Trophoblast cell (in vitro differentiated cells and primary cell): ENCODE data around the gene RGS7.
"Not testable (repeated sequence)": the region's sequence is repeated elsewhere in the genome, so short reads cannot be mapped to it uniquely, and the experiment has no call there.

Experiments
- DNase-seq, 2 donors: peaks; one replicate each; pipeline ENCODE4 v3.0.0-alpha.2; 2016
- H2AFZ ChIP-seq: 2 replicates; pipeline ENCODE4 v1.6.1; 2013; ENCODE audit warnings: low read length, moderate library complexity, mild to moderate bottlenecking; ENCODE audit not compliant: insufficient read depth, poor library complexity
- H2AK5ac ChIP-seq: 2 replicates; pipeline ENCODE4 v1.6.1; 2013; ENCODE audit warnings: mild to moderate bottlenecking, low read length
- H2BK120ac ChIP-seq: 2 replicates; pipeline ENCODE4 v1.6.1; 2013; ENCODE audit warnings: low read length, mild to moderate bottlenecking, moderate library complexity; ENCODE audit not compliant: insufficient read depth, poor library complexity
- H2BK12ac ChIP-seq: 2 replicates; pipeline ENCODE4 v1.6.1; 2013; ENCODE audit warnings: mild to moderate bottlenecking, low read length, moderate library complexity
- H2BK5ac ChIP-seq: 2 replicates; pipeline ENCODE4 v1.6.1; 2013; ENCODE audit warnings: low read length, low read depth, moderate library complexity, mild to moderate bottlenecking; ENCODE audit not compliant: poor library complexity
- H3K14ac ChIP-seq: 2 replicates; pipeline ENCODE4 v1.6.1; 2013; ENCODE audit warnings: mild to moderate bottlenecking, low read length
- H3K18ac ChIP-seq: 2 replicates; pipeline ENCODE4 v1.6.1; 2013; ENCODE audit warnings: mild to moderate bottlenecking, low read length
- H3K23ac ChIP-seq: 2 replicates; pipeline ENCODE4 v1.6.1; 2013; ENCODE audit warnings: low read length
- H3K27ac ChIP-seq: 2 replicates; pipeline ENCODE4 v1.5.1; 2013; ENCODE audit warnings: low read depth, mild to moderate bottlenecking, inconsistent platforms, low read length, moderate library complexity
- H3K27me3 ChIP-seq: 2 replicates; pipeline ENCODE4 v1.6.1; 2013; ENCODE audit warnings: inconsistent platforms, mild to moderate bottlenecking, low read length, moderate library complexity; ENCODE audit not compliant: insufficient read depth
- H3K36me3 ChIP-seq, 2 experiments: 1 replicate in 1 of 2; 2 replicates in 1 of 2; pipeline ENCODE4 v1.6.1; 2013; ENCODE audit warnings: low read length in 2 of 2, mild to moderate bottlenecking in 2 of 2, moderate library complexity in 1 of 2; ENCODE audit not compliant: insufficient read depth in 2 of 2, control insufficient read depth in 1 of 2
- H3K4ac ChIP-seq: 2 replicates; pipeline ENCODE4 v1.6.1; 2013; ENCODE audit warnings: low read depth, mild to moderate bottlenecking, low read length, moderate library complexity
- H3K4me1 ChIP-seq, 2 experiments: 1 replicate in 1 of 2; 2 replicates in 1 of 2; pipeline ENCODE4 v1.6.1; 2013; ENCODE audit warnings: low read length in 2 of 2, mild to moderate bottlenecking in 2 of 2, moderate library complexity in 1 of 2; ENCODE audit not compliant: insufficient read depth in 2 of 2, control insufficient read depth in 1 of 2
- H3K4me2 ChIP-seq: 2 replicates; pipeline ENCODE4 v1.6.1; 2013; ENCODE audit warnings: inconsistent platforms, mild to moderate bottlenecking, low read length, moderate library complexity
- H3K4me3 ChIP-seq: 2 replicates; pipeline ENCODE4 v1.5.1; 2013; ENCODE audit warnings: mild to moderate bottlenecking, low read depth, low read length, inconsistent platforms
- H3K79me1 ChIP-seq: one replicate; pipeline ENCODE4 v1.6.1; 2013; ENCODE audit warnings: low read length
- H3K79me2 ChIP-seq: 2 replicates; pipeline ENCODE4 v1.6.1; 2013; ENCODE audit warnings: low read length, mild to moderate bottlenecking; ENCODE audit not compliant: control insufficient read depth, insufficient read depth, poor library complexity
- H3K9ac ChIP-seq: 2 replicates; pipeline ENCODE4 v1.6.1; 2013; ENCODE audit warnings: mild to moderate bottlenecking, low read length
- H3K9me3 ChIP-seq: 2 replicates; pipeline ENCODE4 v1.6.1; 2013; ENCODE audit warnings: low read depth, mild to moderate bottlenecking, control low read depth, inconsistent platforms, low read length; ENCODE audit not compliant: insufficient read depth
- H4K12ac ChIP-seq: 2 replicates; pipeline ENCODE4 v1.6.1; 2013; ENCODE audit warnings: low read depth, mild to moderate bottlenecking, low read length, moderate library complexity
- H4K8ac ChIP-seq: 2 replicates; pipeline ENCODE4 v1.6.1; 2013; ENCODE audit warnings: low read depth, mild to moderate bottlenecking, low read length, moderate library complexity
- H4K91ac ChIP-seq: one replicate; pipeline ENCODE4 v1.6.1; 2013; ENCODE audit warnings: low read depth, mild to moderate bottlenecking, low read length, moderate library complexity
- WGBS: extraction: QIAGEN DNeasy Blood & Tissue Kit; methylation state at CpG from one replicate; pipeline ENCODE4 v1.1.7; 2013; ENCODE audit warnings: missing lambda C conversion rate; ENCODE audit not compliant: insufficient read length, insufficient coverage; ENCODE audit errors: extremely low coverage; 5-methylcytosine and 5-hydroxymethylcytosine counted together

Gene RGS7

DNA sequence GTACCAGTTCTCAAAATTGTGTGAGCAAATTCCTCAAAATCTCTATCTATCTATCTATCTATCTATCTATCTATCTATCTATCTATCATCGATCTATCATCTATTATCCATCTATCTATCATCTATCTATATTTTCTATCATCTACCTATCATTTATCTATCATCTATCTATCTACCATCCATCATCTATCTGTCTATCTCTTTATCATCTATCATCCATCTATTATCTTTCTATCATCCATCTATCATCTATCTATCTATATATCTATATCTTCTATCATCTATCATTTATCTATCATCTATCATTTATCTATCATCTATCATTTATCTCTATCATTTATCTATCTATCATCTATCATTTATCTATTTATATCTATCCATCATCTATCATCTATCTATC is 380.3 kb downstream of the RGS7 start:
- Histone ChIP-seq H2BK5ac (no peak overlapping the region), H4K12ac (no peak overlapping the region), H3K9ac (no peak overlapping the region), H3K4ac (no peak overlapping the region), H2BK12ac (no peak overlapping the region), H4K8ac (no peak overlapping the region), H3K27me3 (no peaks in the 10 kb centered on the region), H3K79me1 (no peaks in the 10 kb centered on the region), H3K4me1 (no peaks in the 10 kb centered on the region), H3K27ac (no peak overlapping the region), H3K14ac (no peak overlapping the region), H3K9me3 (no peaks in the 10 kb centered on the region), H2BK120ac (no peak overlapping the region), H3K4me3 (no peak overlapping the region), H4K91ac (no peak overlapping the region), H3K23ac (no peak overlapping the region), H3K36me3 (no peaks in the 10 kb centered on the region), H3K18ac (no peak overlapping the region), H2AFZ (no peak overlapping the region), H3K4me2 (no peak overlapping the region), H3K79me2 (no peaks in the 10 kb centered on the region), H2AK5ac (no peak overlapping the region)
- no peak for DNase-seq
- WGBS, result 100% methylated on average over 1 of the region's 1 CpG

DNA sequence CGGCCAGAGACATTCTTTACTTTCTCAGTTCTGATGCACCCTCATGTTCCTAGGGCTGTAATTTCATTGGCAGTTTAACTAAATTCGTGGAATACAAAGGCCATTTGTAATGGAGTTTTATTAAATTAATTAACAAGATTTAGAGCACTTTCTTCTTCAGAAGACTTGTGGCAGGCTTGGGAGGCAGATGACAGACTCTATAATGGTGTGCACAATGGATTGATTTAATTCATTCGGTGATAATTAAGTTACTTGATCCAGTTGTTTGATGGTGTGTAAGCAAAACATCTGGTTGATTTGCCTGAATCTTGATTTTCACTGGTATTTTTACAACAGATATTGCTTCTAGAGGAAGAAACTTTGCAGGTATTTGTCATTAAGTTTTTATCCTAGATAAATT is 383.1 kb downstream of the RGS7 start:
- H3K79me2 ChIP-seq, result no peaks in the 10 kb centered on the region
- H2BK120ac ChIP-seq, result no peak overlapping the region
- no peak overlapping the region for H3K9ac ChIP-seq
- no peak overlapping the region for H4K91ac ChIP-seq
- no peak overlapping the region for H3K27ac ChIP-seq
- no peak overlapping the region for H3K14ac ChIP-seq
- no peaks in the 10 kb centered on the region for H3K27me3 ChIP-seq
- no peak overlapping the region for H3K23ac ChIP-seq
- no peak overlapping the region for H4K12ac ChIP-seq
- no peak overlapping the region for H2AFZ ChIP-seq
- no peak overlapping the region for H3K4me3 ChIP-seq
- H2BK12ac ChIP-seq, result no peak overlapping the region
- H3K4ac ChIP-seq, result no peak overlapping the region
- H2AK5ac ChIP-seq, result no peak overlapping the region
- no peaks in the 10 kb centered on the region for H3K9me3 ChIP-seq
- H3K4me2 ChIP-seq, result no peak overlapping the region
- WGBS, result no CpG with 5 or more reads among the region's 3 CpGs
- no peaks in the 10 kb centered on the region for H3K79me1 ChIP-seq
- H2BK5ac ChIP-seq, result no peak overlapping the region
- H4K8ac ChIP-seq, result no peak overlapping the region
- no peak overlapping the region for H3K18ac ChIP-seq
- no peaks in the 10 kb centered on the region for H3K4me1 ChIP-seq
- no peak for DNase-seq
- H3K36me3 ChIP-seq, result no peaks in the 10 kb centered on the region

DNA sequence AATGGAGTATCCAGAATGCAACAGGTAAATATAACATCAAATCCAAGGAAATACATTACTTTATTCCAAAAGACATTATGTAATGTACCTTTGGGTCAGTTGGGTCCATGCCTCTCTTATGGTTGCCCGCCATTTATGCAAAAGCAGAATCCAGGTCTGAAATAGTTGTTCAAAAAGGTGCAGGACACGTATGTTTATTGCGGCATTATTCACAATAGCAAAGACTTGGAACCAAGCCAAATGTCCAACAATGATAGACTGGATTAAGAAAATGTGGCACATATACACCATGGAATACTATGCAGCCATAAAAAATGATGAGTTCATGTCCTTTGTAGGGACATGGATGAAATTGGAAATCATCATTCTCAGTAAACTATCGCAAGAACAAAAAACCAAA is 384.9 kb downstream of the RGS7 start:
- H3K23ac ChIP-seq, H3K79me1 ChIP-seq, H3K9me3 ChIP-seq, H3K4ac ChIP-seq, H3K18ac ChIP-seq, H3K79me2 ChIP-seq, H3K4me2 ChIP-seq, H2BK120ac ChIP-seq, H4K91ac ChIP-seq, H3K4me1 ChIP-seq, H3K9ac ChIP-seq, H2BK12ac ChIP-seq, H3K4me3 ChIP-seq, H3K27me3 ChIP-seq, H4K8ac ChIP-seq, H2AFZ ChIP-seq, H3K14ac ChIP-seq, DNase-seq, H4K12ac ChIP-seq, H2BK5ac ChIP-seq, H3K27ac ChIP-seq, H3K36me3 ChIP-seq, H2AK5ac ChIP-seq: not testable (repeated sequence)
- WGBS, result no CpG with 5 or more reads among the region's 4 CpGs

DNA sequence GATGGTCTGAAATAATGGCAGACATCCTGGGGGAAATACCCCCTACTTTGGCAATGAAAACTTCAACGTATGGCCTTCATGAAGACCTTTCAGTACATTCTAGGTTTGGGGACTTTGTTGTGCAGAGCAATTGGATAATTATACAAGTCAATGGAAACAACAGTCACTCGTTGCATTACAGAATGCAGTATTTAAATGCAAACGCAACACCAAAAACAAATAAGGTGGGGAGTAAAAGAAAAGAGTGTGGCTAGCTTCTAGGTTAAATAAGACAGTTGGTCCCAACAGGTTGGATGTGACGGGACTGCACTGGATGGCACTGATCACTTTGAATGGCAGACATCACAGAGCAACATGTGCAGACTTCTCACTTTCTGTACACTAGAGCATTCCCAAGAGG is 386.8 kb downstream of the RGS7 start:
- H2BK5ac ChIP-seq, result no peak overlapping the region
- H3K18ac ChIP-seq, result no peak overlapping the region
- no peaks in the 10 kb centered on the region for H3K36me3 ChIP-seq
- no peak overlapping the region for H3K4me3 ChIP-seq
- no peak overlapping the region for H4K12ac ChIP-seq
- no peak overlapping the region for H2AFZ ChIP-seq
- no peak overlapping the region for H3K23ac ChIP-seq
- H3K4me2 ChIP-seq, result no peak overlapping the region
- no peaks in the 10 kb centered on the region for H3K4me1 ChIP-seq
- H3K14ac ChIP-seq, result no peak overlapping the region
- H4K91ac ChIP-seq, result no peak overlapping the region
- no peak overlapping the region for H3K4ac ChIP-seq
- no peak overlapping the region for H3K9ac ChIP-seq
- no peak overlapping the region for H4K8ac ChIP-seq
- H2AK5ac ChIP-seq, result no peak overlapping the region
- DNase-seq, result no peak
- no peak overlapping the region for H2BK12ac ChIP-seq
- WGBS, result no CpG with 5 or more reads among the region's 4 CpGs
- no peak overlapping the region for H2BK120ac ChIP-seq
- H3K79me2 ChIP-seq, result no peaks in the 10 kb centered on the region
- H3K9me3 ChIP-seq, result no peaks in the 10 kb centered on the region
- no peaks in the 10 kb centered on the region for H3K79me1 ChIP-seq
- H3K27me3 ChIP-seq, result no peaks in the 10 kb centered on the region
- H3K27ac ChIP-seq, result no peak overlapping the region
